IMR-90 (cell line): ENCODE data around the gene ADAMTSL1. TPM values are rescaled to one million over a fixed set of nuclear protein-coding genes. Genes with fewer than 3 reads are reported as not detected.
A peak's percentile ranks its signal among the peaks of the same experiment; 100 is the strongest.

Experiments
- ATAC-seq: fragments of 200-7000 bp; cut with Tn5 transposase; 2 replicates; pipeline ENCODE4 v1.9.1; 2020; ENCODE audit warnings: low read depth, mild to moderate bottlenecking, moderate library complexity
- BruUV-seq: library from RNA; stranded (reverse); fragments of 400-500 nt; replicated peaks from 2 replicates; lab custom pipeline; 2021; lab: Mats Ljungman, UMichigan
- CTCF ChIA-PET: fragments of 300-600 bp; formaldehyde crosslinking; extraction: SDS; loops from one replicate; lab custom pipeline; 2021; ENCODE audit warnings: antibody characterized with exemption; lab: Yijun Ruan, JAX
- POLR2A ChIA-PET: fragments of 300-600 bp; sonication (Branson Sonifier 250); formaldehyde crosslinking; loops from one replicate; lab custom pipeline; 2022; ENCODE audit warnings: antibody characterized with exemption; ENCODE audit not compliant: unreplicated experiment; lab: Charles Lee
- DNase-seq: peaks from one replicate; pipeline ENCODE4 v3.0.0; 2013
- H2AFZ ChIP-seq: replicated peaks from 2 replicates; pipeline ENCODE3; 2013; ENCODE audit warnings: low read length, mild to moderate bottlenecking; ENCODE audit not compliant: poor library complexity
- H2AK5ac ChIP-seq: 2 replicates; pipeline ENCODE4 v1.6.1; 2013; ENCODE audit warnings: low read depth, low read length, inconsistent platforms
- H2AK9ac ChIP-seq: replicated peaks from 2 replicates; pipeline ENCODE3; 2013; ENCODE audit warnings: mild to moderate bottlenecking, low read depth, low read length, moderate library complexity; ENCODE audit not compliant: poor library complexity
- H2BK120ac ChIP-seq: 2 replicates; pipeline ENCODE4 v1.6.1; 2013; ENCODE audit warnings: low read depth, low read length, inconsistent platforms
- H2BK15ac ChIP-seq: 3 replicates; pipeline ENCODE4 v1.6.1; 2013; ENCODE audit warnings: low read depth, low read length, inconsistent platforms
- H2BK20ac ChIP-seq: 2 replicates; pipeline ENCODE4 v1.6.1; 2013; ENCODE audit warnings: low read depth, mild to moderate bottlenecking, inconsistent platforms, low read length, moderate library complexity
- H2BK5ac ChIP-seq: 2 replicates; pipeline ENCODE4 v1.6.1; 2013; ENCODE audit warnings: mild to moderate bottlenecking, low read depth, low read length, inconsistent platforms; ENCODE audit not compliant: poor library complexity, severe bottlenecking
- H3K14ac ChIP-seq: replicated peaks from 2 replicates; pipeline ENCODE4 v1.6.1; 2013; ENCODE audit warnings: low read depth, low read length, inconsistent platforms
- H3K18ac ChIP-seq: 2 replicates; pipeline ENCODE4 v1.6.1; 2013; ENCODE audit warnings: low read depth, low read length, control low read depth
- H3K23ac ChIP-seq: 2 replicates; pipeline ENCODE4 v1.6.1; 2013; ENCODE audit warnings: low read depth, low read length, inconsistent platforms
- H3K27ac ChIP-seq: 2 replicates; pipeline ENCODE4 v1.5.1; 2013; ENCODE audit warnings: mild to moderate bottlenecking, control low read depth, low read length; ENCODE audit not compliant: insufficient read depth
- H3K27me3 ChIP-seq: 2 replicates; pipeline ENCODE4 v1.6.1; 2013; ENCODE audit warnings: low read length; ENCODE audit not compliant: control insufficient read depth, insufficient read depth
- H3K36me3 ChIP-seq: 2 replicates; pipeline ENCODE4 v1.6.1; 2013; ENCODE audit warnings: low read length, mixed read lengths; ENCODE audit not compliant: control insufficient read depth, insufficient read depth
- H3K4ac ChIP-seq: 2 replicates; pipeline ENCODE4 v1.6.1; 2013; ENCODE audit warnings: low read depth, low read length, inconsistent platforms
- H3K4me1 ChIP-seq: 2 replicates; pipeline ENCODE4 v1.6.1; 2013; ENCODE audit warnings: low read length, mixed read lengths; ENCODE audit not compliant: control insufficient read depth, insufficient read depth
- H3K4me2 ChIP-seq: 2 replicates; pipeline ENCODE4 v1.6.1; 2013; ENCODE audit warnings: low read depth, mild to moderate bottlenecking, control low read depth, low read length, moderate library complexity
- H3K4me3 ChIP-seq: 2 replicates; pipeline ENCODE4 v1.5.1; 2013; ENCODE audit warnings: low read depth, mild to moderate bottlenecking, control low read depth, low read length, moderate library complexity; ENCODE audit not compliant: insufficient read depth
- H3K56ac ChIP-seq: 2 replicates; pipeline ENCODE4 v1.6.1; 2013; ENCODE audit warnings: low read length, inconsistent platforms; ENCODE audit not compliant: insufficient read depth; ENCODE audit errors: extremely low read depth
- H3K79me1 ChIP-seq, 2 experiments: 2 replicates each; pipeline ENCODE4 v1.6.1; 2013; ENCODE audit warnings: low read length in 2 of 2, inconsistent platforms in 1 of 2, low read depth in 1 of 2
- H3K9ac ChIP-seq: 2 replicates; pipeline ENCODE4 v1.6.1; 2013; ENCODE audit warnings: low read depth, low read length, control low read depth
- H3K9me1 ChIP-seq: 2 replicates; pipeline ENCODE4 v1.6.1; 2013; ENCODE audit warnings: low read length, inconsistent platforms; ENCODE audit not compliant: insufficient read depth
- H3K9me3 ChIP-seq: 2 replicates; pipeline ENCODE4 v1.6.1; 2013; ENCODE audit warnings: low read length; ENCODE audit not compliant: control insufficient read depth, insufficient read depth
- H4K20me1 ChIP-seq: 2 replicates; pipeline ENCODE4 v1.6.1; 2013; ENCODE audit warnings: low read length, inconsistent platforms; ENCODE audit not compliant: insufficient read depth
- H4K5ac ChIP-seq: 2 replicates; pipeline ENCODE4 v1.6.1; 2013; ENCODE audit warnings: mild to moderate bottlenecking, low read depth, low read length, control low read depth
- H4K8ac ChIP-seq, 2 experiments: 2 replicates each; pipeline ENCODE4 v1.6.1; 2013; ENCODE audit warnings: low read depth in 2 of 2, low read length in 2 of 2, control low read depth in 1 of 2, inconsistent platforms in 1 of 2
- H4K91ac ChIP-seq: 2 replicates; pipeline ENCODE4 v1.6.1; 2013; ENCODE audit warnings: low read depth, low read length, inconsistent platforms; ENCODE audit not compliant: insufficient read depth
- FOS ChIP-seq: fragments of 150-350 bp; IDR thresholded peaks from 2 replicates; pipeline ENCODE4 v1.6.1; 2016; ENCODE audit warnings: low read depth, low read length
- MXI1 ChIP-seq: IDR thresholded peaks from 2 replicates; pipeline ENCODE4 v1.6.1; 2012; ENCODE audit warnings: low read depth, mild to moderate bottlenecking, low read length, moderate library complexity, borderline replicate concordance
- NFE2L2 ChIP-seq: fragments of 150-350 bp; IDR thresholded peaks from 2 replicates; pipeline ENCODE4 v1.6.1; 2016; ENCODE audit warnings: low read depth, mild to moderate bottlenecking, low read length
- RAD21 ChIP-seq: IDR thresholded peaks from 2 replicates; pipeline ENCODE4 v1.6.1; 2012; ENCODE audit warnings: low read length, improper control_type of control experiment
- SMC3 ChIP-seq: fragments of 150-350 bp; IDR thresholded peaks from 2 replicates; pipeline ENCODE4 v1.6.1; 2016; ENCODE audit warnings: low read depth, mild to moderate bottlenecking, antibody characterized with exemption, low read length, moderate library complexity
- WGBS, 2 experiments: methylation state at CpG; one replicate each; pipeline versions ENCODE4 v1.1.5 to v1.1.7; 2013; ENCODE audit warnings: missing lambda C conversion rate in 2 of 2; ENCODE audit not compliant: insufficient read length in 1 of 2; ENCODE audit errors: extremely low coverage in 2 of 2; 5-methylcytosine and 5-hydroxymethylcytosine counted together
- dilution Hi-C: fragments of 300-500 bp; cut with HindIII; formaldehyde crosslinking; loops from one replicate; pipeline ENCODE4 v1.14.3; 2018; ENCODE audit warnings: low sequenced_read_pairs; ENCODE audit not compliant: unreplicated experiment
- in situ Hi-C: fragments of 300-500 bp; cut with MboI; formaldehyde crosslinking; loops from 3 replicates; pipeline ENCODE4 v1.14.3; 2019; ENCODE audit warnings: low sequenced_read_pairs, inconsistent platforms, mixed read lengths
- intact Hi-C: fragments of 100-400 bp; cut with micrococcal nuclease; formaldehyde crosslinking; loops from 2 replicates; pipeline ENCODE4 v1.10.0; 2022
- polyA plus RNA-seq, 3 experiments: library from polyadenylated mRNA; depleted of rRNA; stranded (reverse); fragments of >200 nt; gene quantifications; 2 replicates each; pipeline ENCODE4 v1.2.3, GENCODE V29; 2012; ENCODE audit warnings: low replicate concordance in 1 of 3
- total RNA-seq: library from RNA; depleted of rRNA; stranded (reverse); fragments of >200 nt; gene quantifications from 2 replicates; pipeline ENCODE4 v1.2.3, GENCODE V29; 2012
- TF ChIP-seq, protein P1 (sequence below): fragments of 150-350 bp; IDR thresholded peaks from 2 replicates; pipeline ENCODE4 v1.6.1; 2016; ENCODE audit warnings: low read depth, mild to moderate bottlenecking, low read length, moderate library complexity, borderline replicate concordance

Gene ADAMTSL1
- total and polyA plus RNA-seq, 2 of the 4 experiments (the other 2 are of a cell fraction), result 38.2 to 62.2 TPM

DNA sequence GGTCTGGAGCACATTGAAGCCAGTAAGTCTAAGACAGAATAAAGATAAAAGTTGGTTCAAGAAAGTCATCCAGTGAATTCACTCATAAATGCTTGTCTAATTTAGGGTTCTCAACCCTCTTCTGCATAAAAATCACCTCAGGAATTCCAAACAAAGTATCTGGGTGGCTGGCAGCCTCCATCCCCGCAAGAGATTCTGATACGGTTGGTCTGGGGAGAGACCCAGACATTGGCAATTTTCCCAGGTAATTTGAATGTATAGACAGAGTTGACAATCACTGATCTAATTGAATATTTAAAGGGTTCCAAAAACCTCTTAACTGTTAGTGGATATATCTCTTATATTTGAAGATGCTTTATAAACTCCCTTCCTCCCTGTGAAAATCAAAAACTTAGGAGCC is 14.9 kb downstream of the ADAMTSL1 start:
- POLR2A ChIA-PET, result no interaction called here
- DNase-seq, result no peak
- WGBS, 2 experiments, result no CpG with 5 or more reads among the region's 2 CpGs

More for the DNA sequence above, 14.9 kb downstream of the ADAMTSL1 start:
- H3K27me3 ChIP-seq, result no peaks in the 10 kb centered on the region
- no peak overlapping the region for H2BK5ac ChIP-seq
- H2BK15ac ChIP-seq, result peak overlapping the region; percentile 60; the same call in 2 of the 3 replicates
- H4K91ac ChIP-seq, result no peak overlapping the region
- in situ Hi-C loops, result loop anchor here (25.0 kb wide), 1 partner anchor 673 kb away; no protein-coding TSS in a partner anchor
- H2AFZ ChIP-seq, result no peak overlapping the region
- BruUV-seq, result no TSS peak
- no peak overlapping the region for H4K8ac ChIP-seq
- TF ChIP-seq FOS (no peak), RAD21 (no peak), SMC3 (no peak), NFE2L2 (no peak), MXI1 (no peak)
- TF ChIP-seq, protein P1, sequence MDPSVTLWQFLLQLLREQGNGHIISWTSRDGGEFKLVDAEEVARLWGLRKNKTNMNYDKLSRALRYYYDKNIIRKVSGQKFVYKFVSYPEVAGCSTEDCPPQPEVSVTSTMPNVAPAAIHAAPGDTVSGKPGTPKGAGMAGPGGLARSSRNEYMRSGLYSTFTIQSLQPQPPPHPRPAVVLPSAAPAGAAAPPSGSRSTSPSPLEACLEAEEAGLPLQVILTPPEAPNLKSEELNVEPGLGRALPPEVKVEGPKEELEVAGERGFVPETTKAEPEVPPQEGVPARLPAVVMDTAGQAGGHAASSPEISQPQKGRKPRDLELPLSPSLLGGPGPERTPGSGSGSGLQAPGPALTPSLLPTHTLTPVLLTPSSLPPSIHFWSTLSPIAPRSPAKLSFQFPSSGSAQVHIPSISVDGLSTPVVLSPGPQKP, result no peak
- H3K4me2 ChIP-seq, result no peak overlapping the region
- no peaks in the 10 kb centered on the region for H4K20me1 ChIP-seq
- peaks cover 6% of the 10 kb centered on the region for H3K4me1 ChIP-seq
- peaks cover 0 to 10% of the 10 kb centered on the region in 2 experiments; a peak in 2 of 4 replicates for H3K79me1 ChIP-seq
- dilution Hi-C loops, result no loop called here
- H3K27ac ChIP-seq, result no peak overlapping the region
- intact Hi-C loops, result no loop called here
- no peak overlapping the region for H3K4me3 ChIP-seq
- H3K9me3 ChIP-seq, result no peaks in the 10 kb centered on the region
- no peak overlapping the region for H2AK5ac ChIP-seq
- peaks cover 9% of the 10 kb centered on the region; the same call in 1 of the 2 replicates for H3K9me1 ChIP-seq
- H2BK20ac ChIP-seq, result peak overlapping the region; percentile 70
- CTCF ChIA-PET, result no interaction called here
- H3K36me3 ChIP-seq, result no peaks in the 10 kb centered on the region
- peak overlapping the region; percentile 53 for H3K14ac ChIP-seq
- H3K4ac ChIP-seq, result peak overlapping the region; percentile 14; the same call in 1 of the 2 replicates
- peak overlapping the region; percentile 99 for H2BK120ac ChIP-seq
- ATAC-seq, result no peak
- no peak overlapping the region; the same call in 1 of the 2 replicates for H4K5ac ChIP-seq
- 0 out of 2 replicates have a peak overlapping the region, but pooled peaks have one; percentile 0 for H3K23ac ChIP-seq
- no peak overlapping the region for H3K56ac ChIP-seq
- H3K9ac ChIP-seq, result no peak overlapping the region
- no peak overlapping the region for H2AK9ac ChIP-seq
- no peak overlapping the region for H3K18ac ChIP-seq
